UCSD-AML1 (cell line): ENCODE measurements around the gene TBL3.
A peak's percentile ranks its signal among the peaks of the same experiment; 100 is the strongest.
"Not testable (repeated sequence)": the region's sequence is repeated elsewhere in the genome, so short reads cannot be mapped to it uniquely, and the experiment has no call there.

ENCODE experiments used
- DNase-seq: peaks from one replicate; lab custom pipeline; 2025; ENCODE audit not compliant: unreplicated experiment; lab: John Stamatoyannopoulos, UW

Gene TBL3

DNA sequence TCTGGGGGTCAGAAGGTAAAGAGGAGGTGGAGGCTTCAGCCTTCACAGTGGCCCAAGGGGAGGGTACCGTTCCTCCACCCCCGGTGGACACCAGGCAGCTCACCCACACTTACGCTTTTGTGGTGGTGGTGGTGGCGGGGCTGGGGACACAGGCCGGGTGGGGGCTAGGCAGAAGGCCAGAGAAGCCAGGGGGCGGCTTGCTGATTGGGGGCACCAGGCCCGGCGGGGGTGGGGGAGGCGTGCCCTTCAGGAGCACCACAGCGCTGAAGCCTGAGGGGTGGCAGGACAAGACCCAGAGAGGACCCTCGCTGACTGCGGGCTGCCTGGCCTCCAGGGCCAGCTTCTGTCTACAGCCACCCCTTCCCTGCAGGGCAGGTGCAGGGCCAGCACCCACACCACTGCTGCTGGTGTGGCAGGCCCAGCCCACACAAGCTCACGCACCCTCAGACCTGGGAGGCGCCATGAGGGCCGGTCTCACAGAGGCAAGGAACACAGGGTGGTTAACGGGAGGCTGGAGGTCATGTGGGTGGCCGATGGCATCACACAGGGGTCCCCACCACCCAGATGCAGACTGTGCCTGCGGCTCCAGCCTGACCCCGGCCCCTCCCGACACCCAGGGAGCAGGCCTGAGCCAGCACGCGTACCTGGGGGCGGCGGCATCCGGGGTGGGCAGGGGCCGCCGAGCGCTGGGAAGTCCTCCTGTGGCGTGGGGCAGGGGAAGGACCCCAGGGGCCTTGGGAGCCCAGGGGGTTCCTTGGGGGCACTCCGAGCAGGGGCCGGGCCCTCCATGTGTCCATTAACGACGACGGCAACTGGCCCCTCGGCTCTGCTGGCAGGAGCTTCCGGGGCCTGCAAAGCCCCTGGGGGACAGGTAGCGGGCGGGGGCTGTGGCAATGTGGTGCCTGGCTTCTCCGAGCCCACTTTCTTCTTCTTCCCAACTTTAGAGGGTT, 27.3 kb downstream of the TBL3 start:
- DNase-seq, result no peak

- no peak for DNase-seq
Measured at GRCh38 chr16:1999866-2000514, 28.1 kb downstream of the TBL3 start.

DNA sequence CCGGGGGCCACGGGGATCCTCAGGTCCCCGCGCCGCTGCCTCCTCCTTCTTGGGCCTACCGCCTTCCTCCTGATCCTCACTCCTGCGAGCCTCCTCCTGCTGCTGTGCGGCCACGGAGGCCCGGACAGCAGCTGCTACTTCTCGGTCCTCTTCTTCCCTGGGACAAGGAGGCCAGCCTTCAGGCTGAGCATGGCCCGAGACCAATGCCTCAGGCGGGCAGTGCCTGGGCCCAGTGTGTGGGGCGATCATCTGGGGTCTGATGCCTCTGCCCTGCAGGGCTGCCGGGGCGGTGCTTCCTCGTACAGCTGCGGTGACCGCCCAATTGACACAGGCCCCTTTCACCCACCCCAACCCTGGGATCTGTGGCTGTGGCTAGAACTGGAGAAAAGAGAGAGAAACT, 29.2 kb downstream of the TBL3 start:
- no peak for DNase-seq

DNA sequence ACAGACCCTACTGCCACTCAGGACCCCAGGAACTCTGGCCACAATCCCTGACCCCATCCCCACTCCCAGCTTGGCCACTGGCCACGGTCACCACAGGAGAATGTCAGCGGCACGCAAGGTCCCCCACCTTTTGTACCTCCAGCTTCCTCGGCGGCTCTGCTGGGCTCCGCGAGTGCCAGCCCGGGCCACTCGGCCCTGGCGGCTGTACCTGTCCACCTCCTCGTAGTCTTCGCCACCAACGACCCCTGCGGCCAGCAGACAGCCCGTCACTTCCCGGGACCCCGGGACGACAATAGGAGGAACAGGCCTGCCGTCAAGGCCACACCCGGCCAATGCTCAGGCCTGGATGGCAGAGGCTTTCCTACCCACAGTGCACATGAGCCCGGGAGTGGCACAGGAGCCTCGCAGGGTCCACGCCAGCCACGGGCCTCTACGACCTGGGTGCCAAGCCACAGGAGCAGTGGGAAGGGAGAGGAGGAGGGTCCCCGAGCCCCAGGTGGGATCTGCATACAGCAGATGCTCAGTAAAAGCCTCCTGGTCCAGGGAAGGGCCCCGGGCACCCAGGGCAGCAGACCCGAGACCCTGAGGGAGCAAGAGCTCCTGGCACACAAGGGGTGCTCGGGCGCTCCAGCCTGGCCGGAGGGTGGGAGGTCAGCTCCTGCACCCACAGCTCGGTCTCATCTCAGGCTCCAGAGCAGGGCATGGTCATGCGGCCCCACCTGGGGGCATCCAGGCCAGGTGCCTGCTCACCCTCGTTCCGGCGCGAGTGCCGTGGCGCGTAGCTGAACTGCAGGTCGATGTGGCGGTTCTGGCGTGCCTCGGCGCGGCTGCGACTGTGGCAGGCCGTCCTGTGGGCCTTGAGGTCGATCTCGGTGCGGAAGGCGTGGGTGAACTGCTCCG, 29.9 kb downstream of the TBL3 start:
- DNase-seq, result no peak

DNA sequence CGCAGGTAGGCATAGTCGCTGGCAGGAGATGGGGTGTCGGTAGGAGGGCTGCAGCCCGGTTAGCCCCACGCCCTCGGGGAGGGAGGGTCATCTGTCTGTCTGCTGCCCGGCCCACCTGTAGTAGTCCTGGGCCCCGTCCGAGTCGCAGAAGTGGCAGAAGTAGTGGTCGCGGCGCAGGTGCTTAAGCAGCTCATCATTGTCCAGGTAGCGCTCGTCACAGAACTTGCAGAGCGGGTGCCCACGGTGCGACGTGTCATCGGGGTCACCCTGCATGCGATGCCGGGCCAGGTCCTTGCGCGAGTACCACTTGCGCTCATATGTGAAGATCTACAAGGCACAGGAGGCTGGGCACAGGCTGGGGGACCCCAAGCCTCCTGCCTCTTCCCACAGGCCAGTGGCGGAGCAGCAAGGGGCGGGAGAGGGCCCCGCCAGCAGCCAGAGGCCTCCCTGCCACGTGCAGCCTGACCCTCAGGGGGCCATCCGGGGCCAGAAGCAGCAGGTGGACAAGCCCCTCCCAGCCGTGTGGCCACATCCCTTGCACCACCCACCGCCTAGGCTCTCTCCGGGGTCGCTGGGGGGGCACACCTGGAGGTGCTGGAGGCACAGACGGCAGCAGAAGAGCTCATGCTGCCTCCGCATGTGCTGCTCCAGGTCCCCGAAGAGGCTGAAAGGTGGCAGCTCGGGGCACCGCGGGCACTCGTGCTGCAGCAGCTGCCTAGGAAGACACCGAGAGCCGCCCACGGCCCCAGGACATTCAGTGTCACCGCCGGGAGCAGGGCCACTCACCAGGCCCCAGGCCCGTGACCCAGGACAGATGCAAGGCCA, 30.8 kb downstream of the TBL3 start:
- DNase-seq, result no peak

GRCh38 chr16:2003231-2003826, 31.5 kb downstream of the TBL3 start:
- DNase-seq, result no peak

DNA sequence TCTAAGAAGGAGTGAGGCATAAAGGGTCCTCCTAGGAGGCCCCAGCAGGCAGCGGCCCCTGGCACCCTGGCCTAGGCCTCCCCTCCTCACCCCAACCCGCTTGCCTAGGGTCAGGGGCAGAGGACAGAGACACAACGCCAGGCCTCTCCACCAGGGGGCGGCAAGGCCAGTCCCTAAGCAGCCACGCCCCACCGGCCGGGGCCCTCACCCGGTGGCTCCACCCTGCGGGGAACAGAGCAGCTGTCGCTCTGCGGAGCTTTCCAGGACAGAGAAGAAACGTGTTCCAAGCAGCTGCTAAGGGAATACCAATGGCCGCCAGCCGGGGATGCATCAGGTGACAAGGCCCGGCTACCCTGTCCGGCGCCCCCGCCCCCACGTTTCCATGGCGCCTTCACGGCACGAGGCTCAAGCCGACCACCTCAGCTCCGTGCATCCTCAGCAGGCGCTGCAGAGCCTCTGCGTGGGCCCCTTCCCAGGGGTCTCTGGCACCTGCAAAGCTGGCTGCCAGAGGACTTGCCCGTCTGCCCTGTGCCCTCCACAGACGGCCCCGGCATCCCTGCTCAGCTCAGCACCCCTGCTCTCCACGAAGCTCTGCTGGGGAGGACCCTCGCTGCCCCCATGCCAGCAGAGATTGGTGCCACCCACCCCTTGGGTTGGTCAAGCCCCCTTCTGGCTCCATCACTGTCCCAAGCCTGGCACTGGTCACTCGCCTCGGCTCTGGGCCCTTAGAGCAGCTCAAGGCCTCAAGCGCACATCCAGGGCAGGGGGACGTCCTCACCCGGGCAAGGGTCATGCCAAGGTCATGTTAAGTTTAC, 32.2 kb downstream of the TBL3 start:
- peak; percentile 89 for DNase-seq

- DNase-seq, result no peak
Measured at GRCh38 chr16:2004795-2005517, 33.1 kb downstream of the TBL3 start.

DNA sequence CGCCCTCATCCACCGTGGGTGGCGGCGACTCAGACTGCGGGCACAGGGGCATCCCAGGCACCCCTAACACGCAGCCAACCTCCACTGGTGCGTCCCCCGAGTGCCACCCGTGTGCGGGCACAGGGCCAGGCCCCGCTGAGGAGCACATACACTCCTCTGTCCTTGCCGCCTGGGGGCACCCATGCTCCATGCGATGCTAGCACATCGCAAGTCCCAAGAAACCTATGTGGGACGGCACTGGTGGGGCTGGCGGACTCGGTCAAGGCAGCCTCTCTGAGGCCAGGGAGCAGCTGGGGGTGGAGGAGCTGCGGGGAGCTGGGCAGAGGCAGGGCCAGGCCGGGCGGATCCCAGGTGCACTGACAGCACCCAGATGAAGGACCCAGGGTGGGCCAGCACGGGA, 33.8 kb downstream of the TBL3 start:
- no peak for DNase-seq

- no peak for DNase-seq
Measured at GRCh38 chr16:2006317-2006716, 34.5 kb downstream of the TBL3 start.

DNA sequence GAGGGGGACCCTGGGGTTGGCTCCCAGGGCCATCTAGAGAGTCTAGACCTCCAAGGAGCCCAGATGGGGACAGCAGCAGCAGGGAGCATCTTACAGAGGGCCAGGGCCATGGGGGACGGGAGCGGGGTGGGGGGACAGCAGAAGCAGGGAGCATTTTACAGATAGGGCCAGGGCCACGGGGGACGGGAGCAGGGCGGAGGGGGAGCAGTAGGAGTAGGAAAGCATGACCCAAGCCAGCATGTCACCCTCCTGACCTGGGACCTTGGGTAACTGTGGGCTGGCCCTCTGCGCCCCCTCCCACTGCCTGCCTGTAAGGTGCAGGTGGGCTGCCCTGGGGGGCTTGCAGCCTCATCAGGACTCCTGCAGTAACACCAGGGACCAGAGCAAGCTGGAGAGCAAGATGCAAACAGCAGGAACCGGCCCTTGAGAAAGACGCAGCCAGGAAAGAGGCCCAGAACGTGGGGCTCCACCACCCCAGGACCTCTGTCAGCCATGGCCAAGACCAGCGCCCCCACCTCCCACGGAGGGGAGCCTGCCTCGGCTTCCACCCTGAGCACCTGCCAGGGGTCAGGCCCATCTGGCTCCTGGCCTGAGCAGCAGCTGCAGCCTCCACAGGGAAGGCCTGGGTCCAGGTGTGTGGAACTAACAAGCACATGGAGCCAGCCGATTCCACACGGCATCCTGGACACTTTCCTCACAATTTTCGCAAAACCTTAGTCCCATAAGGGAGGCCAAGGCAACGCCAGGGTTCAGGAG, 35.4 kb downstream of the TBL3 start:
- no peak for DNase-seq

GRCh38 chr16:2008009-2008526, 36.2 kb downstream of the TBL3 start:
- no peak for DNase-seq

- DNase-seq, result peak; percentile 36
Measured at GRCh38 chr16:2008631-2009163, 36.8 kb downstream of the TBL3 start.

DNA sequence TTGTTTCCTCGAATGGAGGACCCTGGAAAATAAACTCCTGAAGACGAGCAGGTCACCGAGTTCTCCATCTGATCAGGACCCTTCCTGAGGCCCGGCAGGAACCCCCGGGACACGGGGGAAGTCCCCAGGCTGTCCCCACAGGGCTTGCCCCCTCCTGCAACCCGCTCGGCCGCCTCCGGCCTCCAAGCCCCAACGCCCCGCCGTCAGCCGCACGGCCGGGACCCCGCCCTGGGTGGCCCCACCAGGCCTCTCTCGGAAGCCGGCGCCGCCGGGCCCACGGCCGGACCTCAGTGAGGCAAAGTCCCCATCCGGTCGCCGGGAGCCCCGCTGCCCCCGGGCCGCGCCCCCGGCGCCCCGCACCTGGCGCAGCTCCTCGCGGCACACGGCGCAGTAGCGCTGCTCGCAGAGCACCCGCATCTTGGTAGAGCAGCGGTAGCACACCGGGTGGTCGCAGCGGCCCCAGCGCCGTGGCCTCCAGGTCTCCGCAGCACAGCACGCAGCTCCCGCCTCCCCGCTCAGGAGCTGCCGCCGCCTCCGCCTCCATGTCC, 37.4 kb downstream of the TBL3 start:
- DNase-seq, result no peak

GRCh38 chr16:2009791-2010510, 38.1 kb downstream of the TBL3 start, which contains the start of gene ZNF598:
Gene ZNF598 (minus strand): TSS chr16:2009821.
- peak; percentile 89 for DNase-seq

DNA sequence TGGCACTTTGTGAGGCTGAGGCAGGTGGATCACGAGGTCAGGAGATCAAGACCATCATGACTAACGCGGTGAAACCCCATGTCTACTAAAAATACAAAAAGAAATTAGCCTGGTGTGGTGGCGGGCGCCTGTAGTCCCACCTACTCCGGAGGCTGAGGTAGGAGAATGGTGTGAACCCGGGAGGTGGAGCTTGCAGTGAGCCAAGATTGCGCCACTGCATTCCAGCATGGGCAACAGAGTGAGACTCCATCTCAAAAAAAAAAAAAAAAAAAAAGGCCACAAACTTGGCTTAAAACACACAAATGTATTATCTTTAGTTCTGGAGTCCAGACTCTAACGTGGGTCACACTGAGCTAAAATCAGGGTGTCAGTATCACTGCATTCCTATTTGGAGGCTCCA, 39.9 kb downstream of the TBL3 start:
- DNase-seq, result not testable (repeated sequence)
